Activated CD8-positive, alpha-beta T cell treated with anti-CD3 and anti-CD28 coated beads, Interleukin-2, amount 10 ng/mL, durations not matched to agents 7 days and 5 days (primary cell): ENCODE data around the gene MMAA. TPM values are rescaled to one million over a fixed set of nuclear protein-coding genes. Genes with fewer than 3 reads are reported as not detected.
"Not testable (repeated sequence)": the region's sequence is repeated elsewhere in the genome, so short reads cannot be mapped to it uniquely, and the experiment has no call there.

Source experiments
- ATAC-seq: fragments of 150-1000 bp; cut with Tn5 transposase; one replicate; pipeline ENCODE4 v1.10.0; 2021; ENCODE audit warnings: moderate library complexity
- CTCF ChIA-PET: fragments of 350-600 bp; sonication (Branson Sonifier 250); formaldehyde crosslinking; loops from one replicate; lab custom pipeline; 2021; ENCODE audit warnings: antibody characterized with exemption; lab: Charles Lee
- POLR2A ChIA-PET: fragments of 350-600 bp; sonication (Branson Sonifier 250); formaldehyde crosslinking; loops from one replicate; lab custom pipeline; 2021; ENCODE audit warnings: antibody characterized with exemption; lab: Charles Lee
- DNase-seq: peaks from one replicate; pipeline ENCODE4 v3.0.0-alpha.2; 2020
- H3K27ac Mint-ChIP-seq: one replicate; pipeline ENCODE4 v1.8.0; 2021; ENCODE audit warnings: mild to moderate bottlenecking, mixed read lengths
- H3K27me3 Mint-ChIP-seq: one replicate; pipeline ENCODE4 v1.8.0; 2021; ENCODE audit warnings: low read depth, mixed read lengths
- H3K36me3 Mint-ChIP-seq: one replicate; pipeline ENCODE4 v1.8.0; 2021; ENCODE audit warnings: low read depth, mixed read lengths
- H3K4me1 Mint-ChIP-seq: one replicate; pipeline ENCODE4 v1.8.0; 2021; ENCODE audit warnings: low read depth, mixed read lengths
- H3K4me3 Mint-ChIP-seq: one replicate; pipeline ENCODE4 v1.8.0; 2021; ENCODE audit warnings: mild to moderate bottlenecking, mixed read lengths
- H3K9me3 Mint-ChIP-seq: one replicate; pipeline ENCODE4 v1.8.0; 2022; ENCODE audit warnings: mixed read lengths; ENCODE audit not compliant: insufficient read depth
- total RNA-seq, 2 experiments: library from RNA; stranded (reverse); gene quantifications; one replicate each; pipeline ENCODE4 v1.2.3, GENCODE V29; 2021

MMAA gene
- total RNA-seq: 1 to 10 TPM; 6.8 to 8.2 TPM

- H3K27me3 Mint-ChIP-seq: peaks cover under 1% of the 10 kb centered on the region
- H3K27ac Mint-ChIP-seq: peak within 1 kb of the TSS; percentile 98
- CTCF ChIA-PET: interaction anchor here (0.7 to 3.6 kb wide), 9 partner anchors 9 to 445 kb away, joined by 3 to 15 read pairs (median 3); no protein-coding TSS in a partner anchor
- peak within 1 kb of the TSS; percentile 91 for H3K4me3 Mint-ChIP-seq
- H3K36me3 Mint-ChIP-seq: peaks cover 21% of the 10 kb centered on the region
- H3K4me1 Mint-ChIP-seq: peaks cover 33% of the 10 kb centered on the region
- peak; percentile 98 for ATAC-seq
- no peaks in the 10 kb centered on the region for H3K9me3 Mint-ChIP-seq
- DNase-seq: peak; percentile 96
- POLR2A ChIA-PET: interaction anchor here (0.6 to 2.2 kb wide), 13 partner anchors 14 to 521 kb away, joined by 3 to 8 read pairs (median 3); partner anchors contain the start of genes ABCE1 and ZNF827
Observed at GRCh38 chr4:145618932-145619638, at the start of gene MMAA. Gene MMAA (plus strand): TSS chr4:145619385. CDS start chr4:145639140, 19,755 bp downstream.

DNA sequence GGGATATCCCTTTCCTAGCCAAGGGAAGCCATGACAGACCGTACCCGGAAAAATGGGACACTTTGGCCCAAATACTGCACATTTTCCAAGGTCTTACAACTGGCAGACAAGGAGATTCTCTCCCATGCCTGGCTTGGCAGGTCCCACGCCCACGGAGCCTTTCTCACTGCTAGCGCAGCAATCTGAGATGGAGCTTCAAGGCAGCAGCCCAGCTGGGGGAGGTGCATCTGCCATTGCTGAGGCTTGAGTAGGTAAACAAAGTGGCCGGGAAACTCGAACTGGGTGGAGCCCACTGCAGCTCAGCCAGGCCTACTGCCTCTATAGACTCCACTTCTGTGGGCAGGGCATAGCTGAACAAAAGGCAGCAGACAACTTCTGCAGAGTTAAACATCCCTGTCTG is 44.6 kb upstream of the MMAA start:
- ATAC-seq, POLR2A ChIA-PET, DNase-seq, H3K4me1 Mint-ChIP-seq, H3K27ac Mint-ChIP-seq, H3K36me3 Mint-ChIP-seq, CTCF ChIA-PET, H3K4me3 Mint-ChIP-seq, H3K9me3 Mint-ChIP-seq: not testable (repeated sequence)
- H3K27me3 Mint-ChIP-seq: peaks cover 10% of the 10 kb centered on the region

DNA sequence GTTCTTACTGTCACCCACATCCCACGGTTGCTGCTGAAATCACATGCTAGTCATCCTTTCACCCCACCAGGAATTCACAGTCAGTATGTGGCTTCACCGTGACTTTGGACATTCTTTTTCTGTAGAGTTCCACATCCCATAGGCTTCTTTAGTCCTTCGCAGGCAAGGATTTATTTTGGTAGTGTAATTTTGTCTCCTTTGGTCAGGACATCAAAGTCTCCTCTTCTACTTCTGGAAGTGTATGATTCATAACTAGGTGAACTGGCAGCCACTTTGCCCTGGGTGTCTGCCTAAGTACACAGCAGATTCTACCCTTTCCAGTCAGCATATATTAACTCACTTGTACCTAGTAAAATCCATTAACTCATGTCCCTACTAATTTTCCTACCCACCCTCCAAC is 38.3 kb upstream of the MMAA start:
- no peak overlapping the region for H3K4me3 Mint-ChIP-seq

GRCh38 chr4:145583191-145584055 is 35.8 kb upstream of the MMAA start:
- no peaks in the 10 kb centered on the region for H3K4me1 Mint-ChIP-seq

More for the DNA sequence above, 38.3 kb upstream of the MMAA start:
- no peak overlapping the region for H3K27ac Mint-ChIP-seq
- no peak for DNase-seq
- H3K36me3 Mint-ChIP-seq: no peaks in the 10 kb centered on the region
- peaks cover 15% of the 10 kb centered on the region for H3K27me3 Mint-ChIP-seq
- POLR2A ChIA-PET: interaction anchor here (0.7 kb wide), 1 partner anchor 188 kb away, joined by 3 read pairs; no protein-coding TSS in a partner anchor
- CTCF ChIA-PET: no interaction called here
- no peak for ATAC-seq
- H3K9me3 Mint-ChIP-seq: no peaks in the 10 kb centered on the region
- H3K4me1 Mint-ChIP-seq: no peaks in the 10 kb centered on the region

DNA sequence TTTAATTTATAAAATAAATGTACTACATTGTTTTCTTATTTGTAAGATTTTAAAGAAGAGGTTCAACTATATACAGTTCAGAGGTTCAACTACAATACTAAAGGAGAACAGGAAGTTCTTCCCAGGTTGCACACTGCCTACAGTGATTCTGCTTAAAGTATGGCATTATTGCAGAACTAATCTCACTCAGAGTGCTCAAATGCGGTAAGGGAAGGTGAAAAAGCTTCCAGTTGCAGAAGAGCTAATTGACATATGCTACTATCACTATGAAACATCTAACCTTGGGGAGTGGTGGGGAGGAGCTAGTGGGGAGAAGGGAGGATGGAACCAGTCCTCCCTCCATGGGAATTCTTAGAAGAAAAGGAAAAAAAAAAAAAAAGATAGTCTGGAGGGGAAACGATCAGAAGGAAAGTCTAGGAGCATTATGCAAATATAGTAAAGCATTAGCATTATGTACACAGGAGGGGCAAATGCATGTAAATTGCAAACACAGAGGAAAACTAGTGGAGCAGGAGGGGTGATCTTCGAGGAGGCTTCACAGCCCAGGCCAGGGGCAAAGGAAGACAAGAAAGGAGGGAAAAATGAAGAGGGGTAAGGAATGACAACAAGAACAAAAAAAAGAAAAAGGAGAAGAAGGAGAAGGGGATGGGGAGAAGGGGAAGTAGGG is 32.0 kb upstream of the MMAA start:
- ChIA-PET POLR2A (no interaction called here), CTCF (no interaction called here)
- H3K4me3 Mint-ChIP-seq: no peak overlapping the region
- H3K36me3 Mint-ChIP-seq: no peaks in the 10 kb centered on the region
- no peak overlapping the region for H3K27ac Mint-ChIP-seq
- peaks cover 14% of the 10 kb centered on the region for H3K27me3 Mint-ChIP-seq
- no peaks in the 10 kb centered on the region for H3K9me3 Mint-ChIP-seq
- DNase-seq (no peak), ATAC-seq (no peak)
- H3K4me1 Mint-ChIP-seq: no peaks in the 10 kb centered on the region

More at GRCh38 chr4:145583191-145584055, 35.8 kb upstream of the MMAA start:
- H3K4me3 Mint-ChIP-seq: no peak overlapping the region
- H3K27me3 Mint-ChIP-seq: peaks cover 13% of the 10 kb centered on the region
- ATAC-seq (no peak), DNase-seq (no peak)
- H3K27ac Mint-ChIP-seq: no peak overlapping the region
- CTCF ChIA-PET: no interaction called here
- POLR2A ChIA-PET: no interaction called here
- no peaks in the 10 kb centered on the region for H3K9me3 Mint-ChIP-seq
- H3K36me3 Mint-ChIP-seq: no peaks in the 10 kb centered on the region

DNA sequence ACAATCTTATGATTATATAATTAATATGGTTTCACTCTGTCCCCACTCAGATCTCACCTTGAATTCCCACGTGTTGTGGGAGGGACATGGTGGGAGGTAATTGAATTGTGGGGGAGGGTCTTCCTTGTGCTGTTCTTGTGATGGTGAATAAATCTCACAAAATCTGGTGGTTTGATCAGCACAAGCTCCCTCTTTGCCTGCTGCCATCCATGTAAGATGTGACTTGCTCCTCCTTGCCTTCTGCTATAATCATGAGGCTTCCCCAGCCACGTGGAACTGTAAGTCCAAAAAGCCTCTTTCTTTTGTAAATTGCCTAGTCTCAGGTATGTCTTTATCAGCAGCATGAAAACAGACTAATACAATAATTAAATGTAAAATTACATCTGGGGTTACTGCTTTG is 29.8 kb upstream of the MMAA start:
- H3K4me1 Mint-ChIP-seq, CTCF ChIA-PET: not testable (repeated sequence)

DNA sequence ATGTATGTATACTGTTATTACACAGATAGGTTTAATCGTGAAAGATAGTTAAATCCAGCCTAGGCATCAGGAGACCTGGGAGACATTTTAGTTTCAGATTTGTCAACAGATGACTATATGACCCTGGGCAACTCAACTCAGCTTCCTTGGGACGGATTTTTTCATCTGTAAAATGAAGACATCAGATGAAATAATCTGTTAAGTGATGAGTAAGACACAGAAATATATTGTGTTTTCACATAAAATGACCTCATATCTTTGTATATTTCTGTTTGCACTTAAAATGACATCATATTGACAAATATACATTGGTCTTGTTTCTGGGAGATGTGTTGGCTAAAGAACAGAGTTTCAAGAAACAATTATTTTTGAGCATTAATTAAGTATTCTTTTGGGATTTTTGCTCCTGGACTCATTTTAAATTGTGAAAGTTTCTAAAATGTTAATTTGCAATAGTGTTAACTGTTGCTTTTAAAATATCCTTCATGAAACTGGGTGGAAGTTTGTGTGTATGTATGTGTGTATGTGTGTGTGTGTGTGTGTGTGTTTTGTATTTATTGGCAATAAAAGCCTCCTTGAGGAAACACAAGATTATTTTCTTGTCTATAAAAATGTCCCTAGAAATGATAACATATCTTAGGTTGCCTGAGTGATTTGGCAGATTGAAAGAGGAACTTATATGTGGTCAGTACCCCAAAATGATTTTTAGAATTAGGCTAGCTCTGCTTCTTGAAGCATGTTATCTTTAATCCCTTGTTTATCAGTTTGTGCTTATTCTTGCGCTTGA is 29.1 kb upstream of the MMAA start:
- DNase-seq (no peak), ATAC-seq (no peak)
- Mint-ChIP-seq H3K4me1 (no peaks in the 10 kb centered on the region), H3K9me3 (no peaks in the 10 kb centered on the region), H3K27ac (no peak overlapping the region), H3K4me3 (no peak overlapping the region), H3K27me3 (peaks cover 17% of the 10 kb centered on the region), H3K36me3 (no peaks in the 10 kb centered on the region)
- POLR2A ChIA-PET: interaction anchor here (0.6 kb wide), 1 partner anchor 199 kb away, joined by 3 read pairs; no protein-coding TSS in a partner anchor
- CTCF ChIA-PET: no interaction called here

More for the DNA sequence above, 29.8 kb upstream of the MMAA start:
- H3K4me3 Mint-ChIP-seq, H3K27ac Mint-ChIP-seq, ATAC-seq, POLR2A ChIA-PET, H3K36me3 Mint-ChIP-seq, H3K9me3 Mint-ChIP-seq, DNase-seq: not testable (repeated sequence)
- H3K27me3 Mint-ChIP-seq: peaks cover 15% of the 10 kb centered on the region

GRCh38 chr4:145602129-145602760 is 16.9 kb upstream of the MMAA start:
- Mint-ChIP-seq H3K9me3 (no peaks in the 10 kb centered on the region), H3K4me1 (no peaks in the 10 kb centered on the region), H3K27ac (no peak overlapping the region), H3K4me3 (no peak overlapping the region), H3K27me3 (peaks cover 17% of the 10 kb centered on the region), H3K36me3 (no peaks in the 10 kb centered on the region)
- no peak for ATAC-seq
- ChIA-PET CTCF (interaction anchor here (1.2 to 2.8 kb wide), 2 partner anchors 15 to 541 kb away, joined by 4 to 12 read pairs; no protein-coding TSS in a partner anchor), POLR2A (no interaction called here)
- DNase-seq: no peak

- H3K27me3 Mint-ChIP-seq: peaks cover 10% of the 10 kb centered on the region
- no peak for ATAC-seq
- no peak for DNase-seq
- H3K9me3 Mint-ChIP-seq: no peaks in the 10 kb centered on the region
- no peaks in the 10 kb centered on the region for H3K4me1 Mint-ChIP-seq
- POLR2A ChIA-PET: no interaction called here
- CTCF ChIA-PET: interaction anchor here (0.9 kb wide), 1 partner anchor 11 kb away, joined by 4 read pairs; no protein-coding TSS in a partner anchor
- no peaks in the 10 kb centered on the region for H3K36me3 Mint-ChIP-seq
- H3K27ac Mint-ChIP-seq: no peak overlapping the region
- no peak overlapping the region for H3K4me3 Mint-ChIP-seq
Observed at GRCh38 chr4:145605941-145606340, 13.2 kb upstream of the MMAA start.

DNA sequence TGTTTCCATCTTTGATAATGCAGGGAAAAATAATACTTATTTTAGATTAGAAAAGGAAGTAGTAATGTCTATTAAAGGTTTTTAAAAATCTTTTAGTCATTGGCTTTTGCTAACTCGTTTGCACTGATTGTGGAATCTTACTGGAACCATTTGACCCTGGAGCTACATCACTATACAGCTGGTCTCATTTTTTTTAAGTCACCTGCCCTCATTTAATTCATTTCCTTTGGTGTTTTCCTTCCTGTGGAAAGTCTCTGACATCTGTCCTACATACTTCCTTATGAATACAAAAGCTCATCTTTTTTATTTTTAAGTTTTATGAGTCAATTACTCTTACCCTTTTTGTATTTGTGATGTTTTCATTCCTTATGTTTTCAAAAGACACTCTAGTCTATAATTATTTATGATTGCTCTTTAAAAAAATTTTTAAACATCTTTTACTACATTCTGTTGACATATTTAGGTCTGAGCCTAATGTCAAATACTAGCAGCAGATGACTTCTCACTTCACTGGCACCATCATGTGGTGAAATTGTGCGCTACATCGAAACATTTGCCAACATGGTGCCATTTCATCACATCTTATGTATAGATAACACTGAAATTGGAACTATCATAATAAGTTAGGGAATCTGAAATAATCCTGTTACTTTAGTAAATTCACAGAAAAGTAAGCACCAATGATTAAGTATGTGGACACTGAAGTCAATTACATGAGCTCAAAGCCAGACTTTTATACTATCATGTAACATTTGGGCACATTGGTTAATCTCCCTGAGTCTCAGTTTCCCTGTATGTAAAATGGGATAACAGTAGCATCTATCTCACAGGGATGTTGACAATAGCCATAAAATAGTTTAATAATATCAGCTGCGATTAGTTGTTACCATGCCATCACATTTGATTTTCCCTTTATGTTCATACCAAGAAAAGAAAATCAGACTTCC is 9.4 kb upstream of the MMAA start:
- no peak overlapping the region for H3K27ac Mint-ChIP-seq
- no peaks in the 10 kb centered on the region for H3K36me3 Mint-ChIP-seq
- peaks cover 18% of the 10 kb centered on the region for H3K27me3 Mint-ChIP-seq
- POLR2A ChIA-PET: no interaction called here
- ATAC-seq (peak; percentile 74), DNase-seq (peak; percentile 76)
- CTCF ChIA-PET: interaction anchor here (0.6 to 1.8 kb wide), 15 partner anchors 9 to 431 kb away, joined by 3 to 15 read pairs (median 3); partner anchors contain the start of gene MMAA
- H3K4me1 Mint-ChIP-seq: no peaks in the 10 kb centered on the region
- H3K9me3 Mint-ChIP-seq: no peaks in the 10 kb centered on the region
- no peak overlapping the region for H3K4me3 Mint-ChIP-seq
